ENCODE measurements around the gene RBM6. TPM values are rescaled to one million over a fixed set of nuclear protein-coding genes. Genes with fewer than 3 reads are reported as not detected.

Gene RBM6
- total RNA-seq, 1 experiment from 2014 or later, result 118 TPM

DNA sequence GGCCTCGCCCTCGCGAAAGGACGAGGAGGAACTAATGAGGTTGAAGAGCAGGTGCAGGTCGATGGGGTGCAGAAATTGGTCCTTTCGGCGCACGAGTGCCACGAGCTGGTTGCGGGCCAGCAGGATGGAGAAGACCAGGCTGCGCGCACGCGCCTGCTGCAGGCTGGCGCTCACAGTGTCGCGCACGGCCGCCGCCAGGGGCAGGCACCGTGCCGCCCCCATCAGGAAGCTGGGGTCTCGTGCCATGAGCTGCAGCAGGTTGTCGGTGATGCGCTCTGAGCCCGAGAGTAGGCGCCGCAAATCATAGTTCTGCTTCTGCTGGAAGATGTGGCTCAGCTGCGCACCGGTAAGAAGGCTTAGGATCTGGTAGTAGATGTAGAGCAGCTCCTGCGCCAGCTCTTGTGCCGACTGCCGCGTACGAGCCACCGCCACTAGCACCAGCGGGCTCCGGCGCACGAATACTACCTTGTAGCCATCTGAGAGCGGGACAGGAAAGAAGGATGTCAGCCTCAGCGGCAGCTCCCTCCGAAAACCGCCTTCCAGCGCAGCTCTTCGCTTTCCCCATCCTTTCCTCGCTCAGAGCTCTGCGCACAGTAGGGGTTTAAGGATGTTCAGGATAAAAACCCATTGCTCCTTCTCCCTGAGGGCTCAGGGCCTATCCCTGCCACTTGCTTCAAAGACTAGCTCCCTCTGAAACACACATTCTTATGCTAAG, 29.4 kb upstream of the RBM6 start (continued):
- TF ChIP-seq PRDM15 (CRISPR knock-in tag; IDR thresholded peaks at IDR 0.05) (peak; percentile 65), NR1H2 (CRISPR knock-in tag; IDR thresholded peaks at IDR 0.05) (no peak), CBFB (CRISPR knock-in tag; IDR thresholded peaks at IDR 0.05; ENCODE audit: low read depth) (no peak), ERG (CRISPR knock-in tag; IDR thresholded peaks at IDR 0.05) (no peak), NR3C1 (CRISPR knock-in tag; conservative IDR thresholded peaks at IDR 0.05; ENCODE audit: low read depth) (no peak)
- TF ChIP-seq, protein P1, sequence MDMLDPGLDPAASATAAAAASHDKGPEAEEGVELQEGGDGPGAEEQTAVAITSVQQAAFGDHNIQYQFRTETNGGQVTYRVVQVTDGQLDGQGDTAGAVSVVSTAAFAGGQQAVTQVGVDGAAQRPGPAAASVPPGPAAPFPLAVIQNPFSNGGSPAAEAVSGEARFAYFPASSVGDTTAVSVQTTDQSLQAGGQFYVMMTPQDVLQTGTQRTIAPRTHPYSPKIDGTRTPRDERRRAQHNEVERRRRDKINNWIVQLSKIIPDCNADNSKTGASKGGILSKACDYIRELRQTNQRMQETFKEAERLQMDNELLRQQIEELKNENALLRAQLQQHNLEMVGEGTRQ (CRISPR knock-in tag; IDR thresholded peaks at IDR 0.05), result 0 out of 2 replicates have a peak, but pooled peaks have one; percentile 22

DNA sequence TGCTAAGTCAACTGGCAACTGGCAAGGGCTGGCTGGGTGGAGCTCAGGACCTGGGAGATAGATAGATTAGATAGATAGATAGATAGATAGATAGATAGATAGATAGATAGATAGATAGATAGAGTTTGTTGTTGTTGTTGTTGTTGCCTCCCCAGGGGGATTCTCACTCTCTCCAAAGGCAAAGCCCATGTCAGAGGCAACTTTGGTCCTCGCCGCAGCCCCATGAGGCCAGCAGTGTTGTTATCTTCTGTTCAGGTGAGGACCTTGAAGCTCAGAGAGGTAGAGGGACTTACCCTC, 28.9 kb upstream of the RBM6 start:
- peak overlapping the region; percentile 82; the same call in 1 of the 2 replicates for H3K27ac Mint-ChIP-seq
- ChIA-PET CTCF (interaction anchor here (0.6 to 7.5 kb wide), 38 partner anchors 8 to 408 kb away, joined by 3 to 115 read pairs (median 5); partner anchors contain the start of genes AMIGO3, CAMKV, CDHR4 and INKA1), POLR2A (interaction anchor here (0.9 to 3.0 kb wide), 5 partner anchors 19 to 210 kb away, joined by 3 to 19 read pairs (median 4); partner anchors contain the start of genes INKA1 and MON1A)
- TF ChIP-seq ZNF263 (CRISPR knock-in tag; IDR thresholded peaks at IDR 0.05; ENCODE audit: low read depth) (no peak), NR1H2 (CRISPR knock-in tag; IDR thresholded peaks at IDR 0.05) (no peak), KAT7 (CRISPR knock-in tag; IDR thresholded peaks at IDR 0.05; ENCODE audit: borderline replicate concordance) (no peak), MXD4 (CRISPR knock-in tag; IDR thresholded peaks at IDR 0.05; ENCODE audit: borderline replicate concordance) (no peak), NFE2L1 (CRISPR knock-in tag; IDR thresholded peaks at IDR 0.05) (no peak), TP53 (CRISPR knock-in tag; IDR thresholded peaks at IDR 0.05) (no peak), ZSCAN18 (CRISPR knock-in tag; IDR thresholded peaks at IDR 0.05) (no peak), SOX15 (CRISPR knock-in tag; IDR thresholded peaks at IDR 0.05) (no peak), JAZF1 (CRISPR knock-in tag; IDR thresholded peaks at IDR 0.05) (no peak), NFYB (CRISPR knock-in tag; conservative IDR thresholded peaks at IDR 0.05; ENCODE audit: low read depth) (no peak), OVOL2 (CRISPR knock-in tag; IDR thresholded peaks at IDR 0.05; ENCODE audit: borderline replicate concordance) (no peak), ZNF219 (CRISPR knock-in tag; IDR thresholded peaks at IDR 0.05; ENCODE audit: borderline replicate concordance) (no peak), FOXP1 (CRISPR knock-in tag; IDR thresholded peaks at IDR 0.05; ENCODE audit: borderline replicate concordance) (no peak), HMGA2 (CRISPR knock-in tag; IDR thresholded peaks at IDR 0.05) (no peak), ZNF232 (CRISPR knock-in tag; IDR thresholded peaks at IDR 0.05) (no peak), GABPB1 (CRISPR knock-in tag; IDR thresholded peaks at IDR 0.05) (no peak)
- TF ChIP-seq, protein P2, sequence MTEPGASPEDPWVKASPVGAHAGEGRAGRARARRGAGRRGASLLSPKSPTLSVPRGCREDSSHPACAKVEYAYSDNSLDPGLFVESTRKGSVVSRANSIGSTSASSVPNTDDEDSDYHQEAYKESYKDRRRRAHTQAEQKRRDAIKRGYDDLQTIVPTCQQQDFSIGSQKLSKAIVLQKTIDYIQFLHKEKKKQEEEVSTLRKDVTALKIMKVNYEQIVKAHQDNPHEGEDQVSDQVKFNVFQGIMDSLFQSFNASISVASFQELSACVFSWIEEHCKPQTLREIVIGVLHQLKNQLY (CRISPR knock-in tag; IDR thresholded peaks at IDR 0.05), result no peak
- TF ChIP-seq, protein P3, sequence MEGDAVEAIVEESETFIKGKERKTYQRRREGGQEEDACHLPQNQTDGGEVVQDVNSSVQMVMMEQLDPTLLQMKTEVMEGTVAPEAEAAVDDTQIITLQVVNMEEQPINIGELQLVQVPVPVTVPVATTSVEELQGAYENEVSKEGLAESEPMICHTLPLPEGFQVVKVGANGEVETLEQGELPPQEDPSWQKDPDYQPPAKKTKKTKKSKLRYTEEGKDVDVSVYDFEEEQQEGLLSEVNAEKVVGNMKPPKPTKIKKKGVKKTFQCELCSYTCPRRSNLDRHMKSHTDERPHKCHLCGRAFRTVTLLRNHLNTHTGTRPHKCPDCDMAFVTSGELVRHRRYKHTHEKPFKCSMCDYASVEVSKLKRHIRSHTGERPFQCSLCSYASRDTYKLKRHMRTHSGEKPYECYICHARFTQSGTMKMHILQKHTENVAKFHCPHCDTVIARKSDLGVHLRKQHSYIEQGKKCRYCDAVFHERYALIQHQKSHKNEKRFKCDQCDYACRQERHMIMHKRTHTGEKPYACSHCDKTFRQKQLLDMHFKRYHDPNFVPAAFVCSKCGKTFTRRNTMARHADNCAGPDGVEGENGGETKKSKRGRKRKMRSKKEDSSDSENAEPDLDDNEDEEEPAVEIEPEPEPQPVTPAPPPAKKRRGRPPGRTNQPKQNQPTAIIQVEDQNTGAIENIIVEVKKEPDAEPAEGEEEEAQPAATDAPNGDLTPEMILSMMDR (IDR thresholded peaks at IDR 0.05), result no peak
- H3K4me1 Mint-ChIP-seq, result peaks cover 37% of the 10 kb centered on the region
- H3K9me3 Mint-ChIP-seq, result no peaks in the 10 kb centered on the region
- no peaks in the 10 kb centered on the region for H3K36me3 Mint-ChIP-seq
- DNase-seq (ENCODE audit: low spot score) (no peak), ATAC-seq (no peak)
- H3K4me3 Mint-ChIP-seq, result peak overlapping the region; percentile 60
- H3K27me3 Mint-ChIP-seq (ENCODE audit: low read depth), result peaks cover 11% of the 10 kb centered on the region
